Natural killer cell (primary cell): Measurements from ENCODE around the gene CYP2W1. TPM values are rescaled to one million over a fixed set of nuclear protein-coding genes. Genes with fewer than 3 reads are reported as not detected.
A peak's percentile ranks its signal among the peaks of the same experiment; 100 is the strongest.

ENCODE experiments used
- ATAC-seq, 3 donors: fragments of 150-1000 bp in 2 of 3; fragments of 200-7000 bp in 1 of 3; cut with Tn5 transposase; 1 replicate in 1 of 3; 2 replicates in 2 of 3; pipeline ENCODE4 v1.10.0; 2021; ENCODE audit warnings: mild to moderate bottlenecking in 2 of 3, moderate library complexity in 2 of 3
- DNase-seq, 2 donors: peaks; one replicate each; pipeline versions ENCODE4 v3.0.0 to v3.0.0-alpha.2; 2013 to 2021; ENCODE audit warnings: mixed read lengths in 1 of 2
- H3K27ac ChIP-seq: one replicate; pipeline ENCODE4 v1.5.1; 2013; ENCODE audit warnings: mild to moderate bottlenecking, low read length
- H3K27me3 ChIP-seq: one replicate; pipeline ENCODE4 v1.6.1; 2013; ENCODE audit warnings: low read length; ENCODE audit not compliant: control insufficient read depth, insufficient read depth
- H3K36me3 ChIP-seq: one replicate; pipeline ENCODE4 v1.6.1; 2013; ENCODE audit warnings: low read length; ENCODE audit not compliant: control insufficient read depth, insufficient read depth
- H3K4me1 ChIP-seq: one replicate; pipeline ENCODE4 v1.6.1; 2013; ENCODE audit warnings: low read length; ENCODE audit not compliant: control insufficient read depth, insufficient read depth
- H3K4me3 ChIP-seq: one replicate; pipeline ENCODE4 v1.5.1; 2013; ENCODE audit warnings: low read length
- H3K9me3 ChIP-seq: one replicate; pipeline ENCODE4 v1.6.1; 2013; ENCODE audit warnings: low read length; ENCODE audit not compliant: control insufficient read depth, insufficient read depth
- H3K27ac Mint-ChIP-seq, 2 donors: one replicate each; pipeline ENCODE4 v1.8.0; 2022; ENCODE audit warnings: mild to moderate bottlenecking in 2 of 2, mixed read lengths in 2 of 2, moderate library complexity in 1 of 2
- H3K27me3 Mint-ChIP-seq, 2 donors: one replicate each; pipeline ENCODE4 v1.8.0; 2022; ENCODE audit warnings: low read depth in 2 of 2, mixed read lengths in 2 of 2
- H3K36me3 Mint-ChIP-seq: one replicate; pipeline ENCODE4 v1.8.0; 2022; ENCODE audit warnings: mixed read lengths
- H3K4me1 Mint-ChIP-seq, 2 donors: one replicate each; pipeline ENCODE4 v1.8.0; 2022; ENCODE audit warnings: mixed read lengths in 2 of 2
- H3K4me3 Mint-ChIP-seq: one replicate; pipeline ENCODE4 v1.8.0; 2022; ENCODE audit warnings: mild to moderate bottlenecking, moderate library complexity, mixed read lengths
- H3K9me3 Mint-ChIP-seq, 2 donors: one replicate each; pipeline ENCODE4 v1.8.0; 2022; ENCODE audit warnings: mixed read lengths in 2 of 2
- CTCF ChIP-seq: fragments of 200-600 bp; IDR thresholded peaks from one replicate; pipeline ENCODE4 v1.8.0; 2022; ENCODE audit warnings: antibody characterized with exemption
- WGBS: methylation state at CpG from one replicate; pipeline ENCODE4 v1.1.7; 2013; ENCODE audit warnings: missing lambda C conversion rate; ENCODE audit not compliant: insufficient coverage; 5-methylcytosine and 5-hydroxymethylcytosine counted together
- intact Hi-C: fragments of 100-400 bp; cut with micrococcal nuclease; formaldehyde crosslinking; loops from one replicate; pipeline ENCODE4 v1.14.2; 2022
- total RNA-seq, 4 donors: library from RNA; stranded (reverse); fragments of 120-200 nt in 1 of 4; gene quantifications; one replicate each; pipeline versions ENCODE4 v1.2.3 to v1.2.4, GENCODE V29; 2013 to 2022

Gene CYP2W1
- total RNA-seq, 3 donors from 2014 or later (not counting 1 experiment from before 2014, with no cell fraction given): not detected

GRCh38 chr7:951881-952547 is 31.0 kb upstream of the CYP2W1 start:
- Histone ChIP-seq H3K27me3 (no peaks in the 10 kb centered on the region), H3K4me1 (peaks cover 50% of the 10 kb centered on the region), H3K27ac (no peak overlapping the region), H3K9me3 (no peaks in the 10 kb centered on the region), H3K36me3 (peaks cover 2% of the 10 kb centered on the region), H3K4me3 (no peak overlapping the region)
- WGBS: 96% methylated on average over 21 of the region's 21 CpGs
- no peaks in the 10 kb centered on the region for H3K36me3 Mint-ChIP-seq
- TF ChIP-seq CTCF: no peak
- H3K4me3 Mint-ChIP-seq: peak overlapping the region; percentile 73
- no peaks in the 10 kb centered on the region for H3K9me3 Mint-ChIP-seq
- peak overlapping the region; percentile 31 to 59 for H3K27ac Mint-ChIP-seq
- DNase-seq (no peak), ATAC-seq (no peak)
- peaks cover 19 to 40% of the 10 kb centered on the region in 2 donors for H3K4me1 Mint-ChIP-seq
- intact Hi-C loops: no loop called here
- H3K27me3 Mint-ChIP-seq: no peaks in the 10 kb centered on the region

- intact Hi-C loops: no loop called here
- Mint-ChIP-seq H3K27me3 (no peaks in the 10 kb centered on the region), H3K4me1 (peaks cover 19 to 38% of the 10 kb centered on the region in 2 donors), H3K9me3 (no peaks in the 10 kb centered on the region), H3K36me3 (no peaks in the 10 kb centered on the region), H3K27ac (peak overlapping the region; percentile 31 to 59), H3K4me3 (peak overlapping the region; percentile 75)
- TF ChIP-seq CTCF: no peak
- Histone ChIP-seq H3K4me1 (peaks cover 57% of the 10 kb centered on the region), H3K9me3 (no peaks in the 10 kb centered on the region), H3K36me3 (peaks cover 2% of the 10 kb centered on the region), H3K27me3 (no peaks in the 10 kb centered on the region), H3K4me3 (no peak overlapping the region), H3K27ac (no peak overlapping the region)
- no peak for ATAC-seq
- WGBS: 92% methylated on average over 20 of the region's 20 CpGs
- no peak for DNase-seq
Measured at GRCh38 chr7:952548-953441, 30.2 kb upstream of the CYP2W1 start.

- peaks cover 64% of the 10 kb centered on the region for H3K4me1 ChIP-seq
- peak overlapping the region; percentile 41 for H3K27ac ChIP-seq
- peak overlapping the region; percentile 75 for H3K4me3 Mint-ChIP-seq
- peaks cover 2% of the 10 kb centered on the region for H3K36me3 ChIP-seq
- intact Hi-C loops: loop anchor here (1.0 to 2.0 kb wide), 2 partner anchors 29 to 45 kb away; no protein-coding TSS in a partner anchor
- H3K9me3 ChIP-seq: no peaks in the 10 kb centered on the region
- WGBS: 11% methylated on average over 78 of the region's 78 CpGs
- H3K27me3 Mint-ChIP-seq: no peaks in the 10 kb centered on the region
- no peak overlapping the region for H3K27ac Mint-ChIP-seq
- ATAC-seq (peak; percentile 12 to 54 (median 35)), DNase-seq (peak in 1 of 2 donors; percentile 39)
- TF ChIP-seq CTCF: no peak
- H3K36me3 Mint-ChIP-seq: no peaks in the 10 kb centered on the region
- H3K4me1 Mint-ChIP-seq: peaks cover 19 to 28% of the 10 kb centered on the region in 2 donors
- H3K27me3 ChIP-seq: no peaks in the 10 kb centered on the region
- H3K9me3 Mint-ChIP-seq: no peaks in the 10 kb centered on the region
- H3K4me3 ChIP-seq: peak overlapping the region; percentile 33
Measured at GRCh38 chr7:953547-954327, 29.2 kb upstream of the CYP2W1 start.
